Measurements from ENCODE around the gene NEGR1. TPM values are rescaled to one million over a fixed set of nuclear protein-coding genes. Genes with fewer than 3 reads are reported as not detected.

NEGR1 gene
- total and polyA plus RNA-seq, 4 donors = 0.08 to 0.14 (median 0.12) TPM; not detected in 1

DNA sequence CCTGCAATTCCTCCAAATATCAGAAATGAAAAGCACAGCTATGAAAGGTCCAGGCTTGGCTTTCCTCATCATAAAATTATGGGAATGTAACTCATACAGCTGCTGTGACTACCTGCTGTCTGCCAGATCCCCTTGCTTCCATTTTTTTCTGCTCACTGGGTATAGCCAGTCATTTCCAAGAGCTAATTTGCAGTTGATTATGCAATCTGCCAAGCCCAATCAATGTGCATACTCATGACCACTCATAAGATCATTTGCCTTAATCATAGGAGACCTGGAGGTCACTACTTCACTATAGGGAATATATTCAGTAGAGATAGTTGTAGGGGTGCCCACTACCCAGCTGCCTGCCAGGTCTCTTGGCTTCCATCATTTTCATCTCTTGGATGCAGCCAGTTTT lies 783.8 kb downstream of the NEGR1 start:
- Histone ChIP-seq H3K4me1 (ENCODE audit: control insufficient read depth in 4 of 4, insufficient read depth in 4 of 4, low read length in 3 of 4) (no peaks in the 10 kb centered on the region), H3K36me3 (ENCODE audit: control insufficient read depth in 4 of 4, insufficient read depth in 3 of 4, low read depth in 1 of 4, low read length in 3 of 4) (no peaks in the 10 kb centered on the region), H3K4me3 (ENCODE audit: low read depth in 1 of 3, low read length in 3 of 3) (no peak overlapping the region), H3K9me3 (ENCODE audit: control insufficient read depth in 4 of 4, low read length in 3 of 4) (no peaks in the 10 kb centered on the region), H3K27ac (ENCODE audit: low read depth in 1 of 2, low read length in 2 of 2) (no peak overlapping the region), H3K27me3 (ENCODE audit: control insufficient read depth in 4 of 4, insufficient read depth in 4 of 4, low read length in 3 of 4) (no peaks in the 10 kb centered on the region), H3K9ac (ENCODE audit: low read depth in 1 of 2, low read length in 2 of 2) (no peak overlapping the region)
- no peak for TF ChIP-seq HNF4A (conservative IDR thresholded peaks at IDR 0.05)
- no peak for TF ChIP-seq NR2F2 (IDR thresholded peaks at IDR 0.05)
- TF ChIP-seq RAD21 (IDR thresholded peaks at IDR 0.05) = no peak
- TF ChIP-seq, protein P1, sequence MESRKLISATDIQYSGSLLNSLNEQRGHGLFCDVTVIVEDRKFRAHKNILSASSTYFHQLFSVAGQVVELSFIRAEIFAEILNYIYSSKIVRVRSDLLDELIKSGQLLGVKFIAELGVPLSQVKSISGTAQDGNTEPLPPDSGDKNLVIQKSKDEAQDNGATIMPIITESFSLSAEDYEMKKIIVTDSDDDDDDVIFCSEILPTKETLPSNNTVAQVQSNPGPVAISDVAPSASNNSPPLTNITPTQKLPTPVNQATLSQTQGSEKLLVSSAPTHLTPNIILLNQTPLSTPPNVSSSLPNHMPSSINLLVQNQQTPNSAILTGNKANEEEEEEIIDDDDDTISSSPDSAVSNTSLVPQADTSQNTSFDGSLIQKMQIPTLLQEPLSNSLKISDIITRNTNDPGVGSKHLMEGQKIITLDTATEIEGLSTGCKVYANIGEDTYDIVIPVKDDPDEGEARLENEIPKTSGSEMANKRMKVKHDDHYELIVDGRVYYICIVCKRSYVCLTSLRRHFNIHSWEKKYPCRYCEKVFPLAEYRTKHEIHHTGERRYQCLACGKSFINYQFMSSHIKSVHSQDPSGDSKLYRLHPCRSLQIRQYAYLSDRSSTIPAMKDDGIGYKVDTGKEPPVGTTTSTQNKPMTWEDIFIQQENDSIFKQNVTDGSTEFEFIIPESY (IDR thresholded peaks at IDR 0.05) = no peak
- no peak for TF ChIP-seq TAF1 (conservative IDR thresholded peaks at IDR 0.05)
- TF ChIP-seq FOXA2 (IDR thresholded peaks at IDR 0.05) = no peak
- no peak for TF ChIP-seq YY1 (IDR thresholded peaks at IDR 0.05)
- no peak for TF ChIP-seq CTCF (IDR thresholded peaks at IDR 0.05; ENCODE audit: low read depth, low read length, missing input control)
- DNase-seq (ENCODE audit: low spot score) = no peak

GRCh38 chr1:71494163-71494562 lies 788.2 kb downstream of the NEGR1 start:
- Histone ChIP-seq H3K36me3 (ENCODE audit: control insufficient read depth in 4 of 4, insufficient read depth in 3 of 4, low read depth in 1 of 4, low read length in 3 of 4) (no peaks in the 10 kb centered on the region), H3K4me3 (ENCODE audit: low read depth in 1 of 3, low read length in 3 of 3) (no peak overlapping the region), H3K4me1 (ENCODE audit: control insufficient read depth in 4 of 4, insufficient read depth in 4 of 4, low read length in 3 of 4) (no peaks in the 10 kb centered on the region), H3K27me3 (ENCODE audit: control insufficient read depth in 4 of 4, insufficient read depth in 4 of 4, low read length in 3 of 4) (no peaks in the 10 kb centered on the region), H3K9ac (ENCODE audit: low read depth in 1 of 2, low read length in 2 of 2) (no peak overlapping the region), H3K27ac (ENCODE audit: low read depth in 1 of 2, low read length in 2 of 2) (no peak overlapping the region), H3K9me3 (ENCODE audit: control insufficient read depth in 4 of 4, low read length in 3 of 4) (no peaks in the 10 kb centered on the region)
- TF ChIP-seq HNF4G (IDR thresholded peaks at IDR 0.05) (no peak), JUND (IDR thresholded peaks at IDR 0.05) (no peak), FOXA1 (IDR thresholded peaks at IDR 0.05) (no peak), GABPA (IDR thresholded peaks at IDR 0.05 in 1 of 2, conservative IDR thresholded peaks at IDR 0.05 in 1 of 2) (no peak), REST (IDR thresholded peaks at IDR 0.05) (no peak), SP1 (IDR thresholded peaks at IDR 0.05) (no peak), RXRA (IDR thresholded peaks at IDR 0.05) (no peak), YY1 (IDR thresholded peaks at IDR 0.05) (no peak), NR2F2 (IDR thresholded peaks at IDR 0.05) (no peak), RAD21 (IDR thresholded peaks at IDR 0.05) (no peak), HNF4A (conservative IDR thresholded peaks at IDR 0.05) (no peak), TAF1 (conservative IDR thresholded peaks at IDR 0.05) (no peak), CTCF (IDR thresholded peaks at IDR 0.05; ENCODE audit: low read depth, low read length, missing input control) (no peak), EGR1 (IDR thresholded peaks at IDR 0.05; ENCODE audit: low read depth in 2 of 2) (no peak), FOXA2 (IDR thresholded peaks at IDR 0.05) (no peak)
- TF ChIP-seq, protein P2, sequence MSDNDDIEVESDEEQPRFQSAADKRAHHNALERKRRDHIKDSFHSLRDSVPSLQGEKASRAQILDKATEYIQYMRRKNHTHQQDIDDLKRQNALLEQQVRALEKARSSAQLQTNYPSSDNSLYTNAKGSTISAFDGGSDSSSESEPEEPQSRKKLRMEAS (IDR thresholded peaks at IDR 0.05) = no peak
- TF ChIP-seq, protein P1 (IDR thresholded peaks at IDR 0.05) = no peak
- TF ChIP-seq, protein P3, sequence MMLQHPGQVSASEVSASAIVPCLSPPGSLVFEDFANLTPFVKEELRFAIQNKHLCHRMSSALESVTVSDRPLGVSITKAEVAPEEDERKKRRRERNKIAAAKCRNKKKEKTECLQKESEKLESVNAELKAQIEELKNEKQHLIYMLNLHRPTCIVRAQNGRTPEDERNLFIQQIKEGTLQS (IDR thresholded peaks at IDR 0.05) = no peak
- no peak for DNase-seq (ENCODE audit: low spot score)
